NCI-H1048 (cell line): ENCODE measurements around the gene ANKS1A.
"Not testable (repeated sequence)": the region's sequence is repeated elsewhere in the genome, so short reads cannot be mapped to it uniquely, and the experiment has no call there.

Experiments
- DNase-seq: peaks from one replicate; lab custom pipeline; 2025; lab: John Stamatoyannopoulos, UW

Gene ANKS1A

GRCh38 chr6:34884073-34884472 lies 5.0 kb upstream of the ANKS1A start:
- not testable (repeated sequence) for DNase-seq

DNA sequence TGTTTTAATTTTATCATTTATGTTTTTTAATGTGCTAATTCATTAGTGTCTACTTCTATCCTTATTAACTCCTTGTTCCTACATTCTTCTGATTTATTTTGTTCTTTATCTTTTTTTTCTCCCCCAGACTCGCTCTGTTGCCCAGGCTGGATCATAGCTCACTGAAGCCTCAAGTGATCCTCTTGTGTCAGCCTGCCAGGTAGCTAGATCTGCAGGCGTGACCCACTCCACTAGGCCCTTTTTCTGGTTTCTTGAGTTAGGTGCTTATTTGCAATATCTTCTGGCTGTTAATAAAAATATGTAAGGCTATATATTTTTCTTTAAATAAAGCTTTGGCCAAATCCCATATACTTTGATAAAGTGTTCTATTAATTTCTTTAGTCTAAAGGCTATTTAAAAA lies 4.1 kb upstream of the ANKS1A start:
- no peak for DNase-seq

DNA sequence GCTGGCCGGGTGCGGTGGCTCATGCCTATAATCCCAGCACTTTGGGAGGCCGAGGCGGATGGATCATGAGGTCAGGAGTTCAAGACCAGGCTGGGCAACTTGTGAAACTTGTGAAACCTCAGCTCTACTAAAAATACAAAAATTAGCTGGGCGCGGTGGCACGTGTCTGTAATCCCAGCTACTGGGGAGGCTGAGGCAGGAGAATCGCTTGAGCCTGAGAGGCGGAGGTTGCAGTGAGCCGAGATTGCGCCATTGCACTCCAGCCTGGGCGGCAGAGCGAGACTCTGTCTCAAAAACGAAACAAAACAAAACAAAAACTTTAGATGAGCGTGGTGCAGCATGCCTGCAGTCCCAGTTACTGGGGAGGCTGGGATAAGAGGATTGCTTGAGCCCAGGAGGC lies 3.2 kb upstream of the ANKS1A start:
- DNase-seq: not testable (repeated sequence)

- peak; percentile 95 for DNase-seq
Observed at GRCh38 chr6:34887753-34888513, 1.1 kb upstream of the ANKS1A start, which contains the start of gene TAF11. TAF11 (minus strand) TSS chr6:34888042; CDS start chr6:34887957, 85 bp downstream.

GRCh38 chr6:34888514-34888856 lies 570 bp upstream of the ANKS1A start:
- DNase-seq: no peak

DNA sequence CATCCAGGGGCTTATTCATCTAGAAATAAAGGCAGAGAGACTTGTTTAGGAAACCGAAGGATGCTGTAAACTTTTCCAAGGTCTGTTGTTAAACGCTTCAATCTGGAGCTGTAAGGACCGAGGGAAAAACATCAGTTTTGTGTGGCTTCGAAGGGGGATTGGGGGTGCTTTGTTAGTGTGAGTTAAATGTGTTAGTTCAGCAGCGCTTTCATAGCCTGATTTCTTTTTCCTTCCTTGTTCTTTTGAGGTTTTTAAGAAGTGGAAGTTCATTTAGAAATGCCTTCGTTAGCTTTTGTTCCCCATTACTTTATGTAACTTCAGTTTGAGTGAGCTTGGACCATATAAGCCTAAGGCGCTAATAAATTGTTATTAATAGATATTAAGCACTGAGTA lies 1.5 kb downstream of the ANKS1A start:
- DNase-seq: no peak

DNA sequence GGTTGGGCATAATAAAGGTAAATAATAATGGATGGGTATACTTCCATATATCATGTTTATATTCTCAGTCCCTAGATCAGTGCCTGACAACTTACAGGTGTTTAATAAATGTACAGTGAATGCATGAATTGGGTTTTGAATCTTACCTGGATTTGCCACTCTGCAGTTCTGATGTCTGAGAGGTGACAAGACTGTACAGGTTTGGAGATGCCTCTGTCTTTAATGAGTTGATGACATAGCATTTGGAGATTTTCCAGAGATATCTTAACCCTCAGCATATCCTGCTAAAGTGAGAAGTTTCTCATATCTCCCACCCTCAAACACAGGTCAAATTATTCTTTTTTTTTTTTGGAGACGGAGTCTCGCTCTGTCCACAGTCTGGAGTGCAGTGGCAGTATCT lies 2.2 kb downstream of the ANKS1A start:
- DNase-seq: no peak

DNA sequence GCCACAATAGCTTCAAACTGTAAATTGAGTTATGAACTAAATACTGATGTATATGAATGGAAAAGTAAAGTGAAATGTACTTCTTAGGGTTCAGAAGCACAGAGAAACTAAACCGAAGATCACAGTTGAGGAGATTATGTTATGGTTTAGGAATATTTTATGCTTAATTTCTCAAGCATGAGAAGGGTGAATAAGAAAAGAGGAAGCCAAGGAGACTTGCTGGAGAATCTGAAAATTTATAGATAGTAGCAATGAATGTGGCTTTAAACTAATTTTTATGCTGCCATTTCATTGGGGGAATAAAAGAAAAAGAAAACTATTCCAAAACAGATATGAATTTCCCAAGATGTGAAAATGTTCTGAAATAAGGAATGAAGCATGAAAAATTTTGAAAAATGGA lies 5.6 kb downstream of the ANKS1A start:
- DNase-seq: no peak

GRCh38 chr6:34897130-34897529 lies 8.1 kb downstream of the ANKS1A start:
- DNase-seq: no peak

DNA sequence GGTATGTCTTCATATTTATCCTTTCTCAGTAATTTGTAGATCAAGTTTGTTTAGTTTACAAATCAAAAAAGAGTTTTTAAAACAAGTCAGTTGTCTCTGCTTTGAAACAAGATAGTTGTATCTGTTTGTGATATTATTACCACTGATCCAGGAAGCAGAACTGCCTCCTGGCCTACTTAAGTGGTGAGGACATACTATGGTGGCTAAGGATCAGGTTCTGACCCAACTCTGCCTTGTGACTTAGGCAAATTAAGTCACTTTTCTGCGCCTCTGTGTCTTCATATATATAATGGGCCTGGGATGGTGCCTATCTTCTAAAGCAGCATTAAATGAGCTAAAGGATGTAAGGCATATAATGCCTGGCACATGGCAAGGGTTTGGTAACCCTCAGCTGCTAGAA lies 8.7 kb downstream of the ANKS1A start:
- no peak for DNase-seq

DNA sequence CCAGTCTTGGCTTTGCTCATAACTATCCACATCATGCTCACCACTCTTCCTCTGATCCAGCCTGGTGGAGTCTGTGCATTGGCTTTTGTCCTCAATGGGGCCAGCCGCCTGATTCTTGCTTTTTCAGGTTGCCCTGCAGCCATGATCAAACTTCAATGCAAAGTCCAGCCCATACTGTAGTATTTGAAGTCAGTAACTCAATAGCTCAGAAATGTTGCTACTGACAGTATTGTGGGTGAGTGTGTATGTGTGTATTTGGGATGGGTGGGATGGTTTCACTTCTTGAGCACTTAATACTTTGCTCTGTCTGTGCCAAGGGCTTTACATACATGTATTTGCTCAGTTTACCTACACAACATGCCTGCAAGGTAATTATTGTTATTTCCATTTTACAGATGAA lies 10.7 kb downstream of the ANKS1A start:
- not testable (repeated sequence) for DNase-seq

DNA sequence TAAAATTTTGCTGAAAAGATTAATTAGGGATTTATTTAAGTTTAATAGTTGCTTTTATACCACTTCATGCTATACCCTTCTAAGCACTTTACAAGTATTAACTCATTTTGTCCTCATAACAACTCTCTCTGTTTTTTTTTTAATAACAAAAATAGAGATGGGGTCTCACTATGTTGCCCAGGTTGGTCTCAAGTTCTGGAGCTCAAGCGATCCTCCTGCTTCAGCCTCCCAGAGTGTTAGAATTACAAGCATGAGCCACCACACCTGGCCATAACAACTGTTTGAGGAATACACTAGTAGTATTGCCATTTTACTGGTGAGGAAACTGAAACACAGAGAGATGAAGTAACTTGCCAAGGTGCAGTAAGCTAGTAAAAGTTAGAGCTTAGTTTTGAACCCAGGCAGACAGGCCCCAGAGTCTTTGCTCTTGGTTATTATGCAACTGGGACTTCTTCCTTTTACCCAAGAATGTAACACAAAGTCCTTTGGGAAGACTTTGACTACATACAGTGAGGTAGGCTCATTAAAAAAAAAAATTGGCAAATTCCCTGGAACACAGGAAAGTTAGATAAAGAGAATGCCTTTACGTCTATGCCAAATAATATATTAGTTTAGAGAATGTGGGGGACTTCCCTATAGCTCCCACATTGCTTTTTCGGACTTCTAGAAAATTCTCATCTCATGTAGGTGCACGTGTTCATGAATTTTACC lies 11.4 kb downstream of the ANKS1A start:
- no peak for DNase-seq

GRCh38 chr6:34901930-34902329 lies 12.9 kb downstream of the ANKS1A start:
- DNase-seq: no peak

- no peak for DNase-seq
Observed at GRCh38 chr6:34904990-34905613, 16.0 kb downstream of the ANKS1A start.

GRCh38 chr6:34906826-34907225 lies 17.8 kb downstream of the ANKS1A start:
- no peak for DNase-seq

GRCh38 chr6:34908194-34908593 lies 19.1 kb downstream of the ANKS1A start:
- no peak for DNase-seq

DNA sequence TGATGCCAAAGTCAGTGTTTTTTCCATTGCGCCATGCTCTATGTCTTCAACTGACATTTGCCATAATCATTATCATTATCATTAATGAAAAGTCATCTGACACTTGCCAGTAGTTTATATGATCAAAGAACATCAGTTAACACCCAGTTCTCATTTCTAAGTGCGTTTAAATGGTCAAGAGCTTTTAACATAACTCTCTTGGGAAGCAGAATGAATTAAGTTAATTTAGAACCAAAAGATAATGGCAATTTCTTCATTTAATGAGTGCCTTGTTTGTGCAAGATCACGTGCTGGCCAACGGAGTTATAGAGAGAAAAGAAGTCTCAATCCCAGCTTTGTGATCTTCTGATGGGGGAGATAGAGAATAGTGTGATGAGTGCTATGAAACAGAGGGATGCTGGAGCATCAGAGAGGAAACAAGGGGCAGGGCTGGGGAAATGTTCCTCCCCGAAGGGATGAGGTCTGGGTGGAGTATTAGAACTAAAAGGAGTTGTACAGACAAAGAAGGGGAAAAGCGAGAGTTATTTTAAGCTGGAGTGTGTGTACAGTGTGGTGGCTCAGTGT lies 20.3 kb downstream of the ANKS1A start:
- DNase-seq: no peak

- DNase-seq: no peak
Observed at GRCh38 chr6:34911822-34912221, 22.8 kb downstream of the ANKS1A start.

GRCh38 chr6:34912715-34913464 lies 23.8 kb downstream of the ANKS1A start:
- DNase-seq: no peak

GRCh38 chr6:34914358-34914757 lies 25.3 kb downstream of the ANKS1A start:
- DNase-seq: no peak

GRCh38 chr6:34916348-34916967 lies 27.4 kb downstream of the ANKS1A start:
- DNase-seq: no peak
